Stimulated activated CD8-positive, alpha-beta memory T cell treated with anti-CD3 and anti-CD28 coated beads, Interleukin-2, amount 100 ng/mL, for 1 hour (primary cell): ENCODE measurements around the gene LRCH3.

Source experiments
- DNase-seq, 2 donors: peaks; one replicate each; pipeline ENCODE4 v3.0.0-alpha.2; 2020; ENCODE audit warnings: low read depth in 2 of 2

LRCH3 gene

GRCh38 chr3:197791892-197792647, 1.0 kb downstream of the LRCH3 start:
- no peak for DNase-seq

GRCh38 chr3:197793247-197793646, 2.2 kb downstream of the LRCH3 start:
- DNase-seq, result no peak

- no peak for DNase-seq
These were observed 3.1 kb downstream of the LRCH3 start for GRCh38 chr3:197794115-197794514.

- DNase-seq, result no peak
These were observed 4.1 kb downstream of the LRCH3 start for GRCh38 chr3:197795200-197795599.

- DNase-seq, result no peak
These were observed 5.0 kb downstream of the LRCH3 start for GRCh38 chr3:197796087-197796486.

GRCh38 chr3:197798863-197799262, 7.8 kb downstream of the LRCH3 start:
- DNase-seq, result no peak

GRCh38 chr3:197800379-197800778, 9.3 kb downstream of the LRCH3 start:
- no peak for DNase-seq

- no peak for DNase-seq
These were observed 11.1 kb downstream of the LRCH3 start for GRCh38 chr3:197801891-197802778.

- DNase-seq, result no peak
These were observed 11.9 kb downstream of the LRCH3 start for GRCh38 chr3:197802779-197803459.

- no peak for DNase-seq
These were observed 13.5 kb downstream of the LRCH3 start for GRCh38 chr3:197804511-197804910.

- DNase-seq, result no peak
These were observed 17.0 kb downstream of the LRCH3 start for GRCh38 chr3:197807969-197808587.

- DNase-seq, result no peak
These were observed 18.4 kb downstream of the LRCH3 start for GRCh38 chr3:197809356-197810020.

- no peak for DNase-seq
These were observed 19.8 kb downstream of the LRCH3 start for GRCh38 chr3:197810901-197811300.

GRCh38 chr3:197811343-197811742, 20.3 kb downstream of the LRCH3 start:
- no peak for DNase-seq

GRCh38 chr3:197814372-197814771, 23.3 kb downstream of the LRCH3 start:
- no peak for DNase-seq

- DNase-seq, result no peak
These were observed 29.7 kb downstream of the LRCH3 start for GRCh38 chr3:197820550-197821335.

GRCh38 chr3:197829397-197830045, 38.5 kb downstream of the LRCH3 start:
- DNase-seq, result no peak

GRCh38 chr3:197830308-197830966, 39.4 kb downstream of the LRCH3 start:
- no peak for DNase-seq

GRCh38 chr3:197830967-197831313, 39.9 kb downstream of the LRCH3 start:
- DNase-seq, result no peak
